Measurements from ENCODE around the gene PADI4.

DNA sequence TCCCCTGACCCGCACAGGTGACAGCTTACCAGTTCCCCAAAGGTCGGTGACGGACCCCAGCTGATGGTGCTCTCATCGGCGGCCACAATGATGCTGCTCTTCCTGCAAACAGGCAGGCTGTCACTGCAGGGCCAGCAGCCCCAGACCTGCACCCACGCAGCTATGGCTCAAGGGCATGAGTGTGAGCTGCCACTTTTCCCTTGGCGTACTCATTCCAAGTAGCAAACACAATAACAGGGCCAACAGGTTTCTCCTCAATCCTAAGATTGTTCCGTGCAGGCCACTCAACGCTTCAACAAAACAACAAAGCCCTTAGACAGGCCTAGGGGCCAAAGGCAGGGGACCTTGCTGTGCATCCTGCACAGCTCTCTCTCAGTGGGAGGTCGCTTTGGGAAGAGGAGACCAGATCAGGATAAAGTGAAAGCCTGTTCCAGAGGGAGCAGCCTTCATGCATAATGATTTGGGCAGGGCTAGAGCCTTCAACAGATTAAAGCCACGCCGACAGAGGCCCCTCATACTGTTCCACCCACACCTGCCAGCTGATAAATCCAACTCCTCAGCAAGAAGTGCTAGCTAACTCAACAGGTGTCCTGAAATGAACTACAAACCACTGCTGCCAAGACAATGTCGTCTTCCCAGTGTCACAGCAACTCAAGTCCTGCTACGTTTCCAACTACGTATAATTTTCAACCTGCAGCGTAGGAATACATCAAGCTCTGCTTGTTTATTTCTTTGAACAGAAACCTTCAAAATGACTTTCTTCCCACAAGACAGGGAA lies 104.3 kb downstream of the PADI4 start:
- TF ChIP-seq CTCF (conservative IDR thresholded peaks at IDR 0.05 in 1 of 2, IDR thresholded peaks at IDR 0.05 in 1 of 2; ENCODE audit: low read depth in 1 of 2, low read length in 2 of 2), result no peak
- no peak for TF ChIP-seq EZH2 (IDR thresholded peaks at IDR 0.05; ENCODE audit: low read length, missing control alignments)

All from fibroblast of lung (primary cell).